IMR-90 (cell line): ENCODE results near the gene NR2F2. TPM values are rescaled to one million over a fixed set of nuclear protein-coding genes. Genes with fewer than 3 reads are reported as not detected.
A peak's percentile ranks its signal among the peaks of the same experiment; 100 is the strongest.

Experiments
- ATAC-seq: fragments of 200-7000 bp; cut with Tn5 transposase; 2 replicates; pipeline ENCODE4 v1.9.1; 2020; ENCODE audit warnings: low read depth, mild to moderate bottlenecking, moderate library complexity
- BruUV-seq: library from RNA; stranded (reverse); fragments of 400-500 nt; replicated peaks from 2 replicates; lab custom pipeline; 2021; lab: Mats Ljungman, UMichigan
- CTCF ChIA-PET: fragments of 300-600 bp; formaldehyde crosslinking; extraction: SDS; loops from one replicate; lab custom pipeline; 2021; ENCODE audit warnings: antibody characterized with exemption; lab: Yijun Ruan, JAX
- POLR2A ChIA-PET: fragments of 300-600 bp; sonication (Branson Sonifier 250); formaldehyde crosslinking; loops from one replicate; lab custom pipeline; 2022; ENCODE audit warnings: antibody characterized with exemption; ENCODE audit not compliant: unreplicated experiment; lab: Charles Lee
- DNase-seq: peaks from one replicate; pipeline ENCODE4 v3.0.0; 2013
- H2AFZ ChIP-seq: replicated peaks from 2 replicates; pipeline ENCODE3; 2013; ENCODE audit warnings: low read length, mild to moderate bottlenecking; ENCODE audit not compliant: poor library complexity
- H2AK5ac ChIP-seq: 2 replicates; pipeline ENCODE4 v1.6.1; 2013; ENCODE audit warnings: low read depth, low read length, inconsistent platforms
- H2AK9ac ChIP-seq: replicated peaks from 2 replicates; pipeline ENCODE3; 2013; ENCODE audit warnings: mild to moderate bottlenecking, low read depth, low read length, moderate library complexity; ENCODE audit not compliant: poor library complexity
- H2BK120ac ChIP-seq: 2 replicates; pipeline ENCODE4 v1.6.1; 2013; ENCODE audit warnings: low read depth, low read length, inconsistent platforms
- H2BK15ac ChIP-seq: 3 replicates; pipeline ENCODE4 v1.6.1; 2013; ENCODE audit warnings: low read depth, low read length, inconsistent platforms
- H2BK20ac ChIP-seq: 2 replicates; pipeline ENCODE4 v1.6.1; 2013; ENCODE audit warnings: low read depth, mild to moderate bottlenecking, inconsistent platforms, low read length, moderate library complexity
- H2BK5ac ChIP-seq: 2 replicates; pipeline ENCODE4 v1.6.1; 2013; ENCODE audit warnings: mild to moderate bottlenecking, low read depth, low read length, inconsistent platforms; ENCODE audit not compliant: poor library complexity, severe bottlenecking
- H3K14ac ChIP-seq: replicated peaks from 2 replicates; pipeline ENCODE4 v1.6.1; 2013; ENCODE audit warnings: low read depth, low read length, inconsistent platforms
- H3K18ac ChIP-seq: 2 replicates; pipeline ENCODE4 v1.6.1; 2013; ENCODE audit warnings: low read depth, low read length, control low read depth
- H3K23ac ChIP-seq: 2 replicates; pipeline ENCODE4 v1.6.1; 2013; ENCODE audit warnings: low read depth, low read length, inconsistent platforms
- H3K27ac ChIP-seq: 2 replicates; pipeline ENCODE4 v1.5.1; 2013; ENCODE audit warnings: mild to moderate bottlenecking, control low read depth, low read length; ENCODE audit not compliant: insufficient read depth
- H3K27me3 ChIP-seq: 2 replicates; pipeline ENCODE4 v1.6.1; 2013; ENCODE audit warnings: low read length; ENCODE audit not compliant: control insufficient read depth, insufficient read depth
- H3K36me3 ChIP-seq: 2 replicates; pipeline ENCODE4 v1.6.1; 2013; ENCODE audit warnings: low read length, mixed read lengths; ENCODE audit not compliant: control insufficient read depth, insufficient read depth
- H3K4ac ChIP-seq: 2 replicates; pipeline ENCODE4 v1.6.1; 2013; ENCODE audit warnings: low read depth, low read length, inconsistent platforms
- H3K4me1 ChIP-seq: 2 replicates; pipeline ENCODE4 v1.6.1; 2013; ENCODE audit warnings: low read length, mixed read lengths; ENCODE audit not compliant: control insufficient read depth, insufficient read depth
- H3K4me2 ChIP-seq: 2 replicates; pipeline ENCODE4 v1.6.1; 2013; ENCODE audit warnings: low read depth, mild to moderate bottlenecking, control low read depth, low read length, moderate library complexity
- H3K4me3 ChIP-seq: 2 replicates; pipeline ENCODE4 v1.5.1; 2013; ENCODE audit warnings: low read depth, mild to moderate bottlenecking, control low read depth, low read length, moderate library complexity; ENCODE audit not compliant: insufficient read depth
- H3K56ac ChIP-seq: 2 replicates; pipeline ENCODE4 v1.6.1; 2013; ENCODE audit warnings: low read length, inconsistent platforms; ENCODE audit not compliant: insufficient read depth; ENCODE audit errors: extremely low read depth
- H3K79me1 ChIP-seq, 2 experiments: 2 replicates each; pipeline ENCODE4 v1.6.1; 2013; ENCODE audit warnings: low read length in 2 of 2, inconsistent platforms in 1 of 2, low read depth in 1 of 2
- H3K9ac ChIP-seq: 2 replicates; pipeline ENCODE4 v1.6.1; 2013; ENCODE audit warnings: low read depth, low read length, control low read depth
- H3K9me1 ChIP-seq: 2 replicates; pipeline ENCODE4 v1.6.1; 2013; ENCODE audit warnings: low read length, inconsistent platforms; ENCODE audit not compliant: insufficient read depth
- H3K9me3 ChIP-seq: 2 replicates; pipeline ENCODE4 v1.6.1; 2013; ENCODE audit warnings: low read length; ENCODE audit not compliant: control insufficient read depth, insufficient read depth
- H4K20me1 ChIP-seq: 2 replicates; pipeline ENCODE4 v1.6.1; 2013; ENCODE audit warnings: low read length, inconsistent platforms; ENCODE audit not compliant: insufficient read depth
- H4K5ac ChIP-seq: 2 replicates; pipeline ENCODE4 v1.6.1; 2013; ENCODE audit warnings: mild to moderate bottlenecking, low read depth, low read length, control low read depth
- H4K8ac ChIP-seq, 2 experiments: 2 replicates each; pipeline ENCODE4 v1.6.1; 2013; ENCODE audit warnings: low read depth in 2 of 2, low read length in 2 of 2, control low read depth in 1 of 2, inconsistent platforms in 1 of 2
- H4K91ac ChIP-seq: 2 replicates; pipeline ENCODE4 v1.6.1; 2013; ENCODE audit warnings: low read depth, low read length, inconsistent platforms; ENCODE audit not compliant: insufficient read depth
- CHD1 ChIP-seq: IDR thresholded peaks from 2 replicates; pipeline ENCODE4 v1.6.1; 2012; ENCODE audit warnings: low read depth, low read length, improper control_type of control experiment
- FOS ChIP-seq: fragments of 150-350 bp; IDR thresholded peaks from 2 replicates; pipeline ENCODE4 v1.6.1; 2016; ENCODE audit warnings: low read depth, low read length
- MAFK ChIP-seq: IDR thresholded peaks from 2 replicates; pipeline ENCODE4 v1.6.1; 2012; ENCODE audit warnings: low read depth, low read length, improper control_type of control experiment
- MAZ ChIP-seq: IDR thresholded peaks from 2 replicates; pipeline ENCODE4 v1.6.1; 2012; ENCODE audit warnings: low read depth, mild to moderate bottlenecking, low read length, improper control_type of control experiment, moderate library complexity, borderline replicate concordance
- WGBS, 2 experiments: methylation state at CpG; one replicate each; pipeline versions ENCODE4 v1.1.5 to v1.1.7; 2013; ENCODE audit warnings: missing lambda C conversion rate in 2 of 2; ENCODE audit not compliant: insufficient read length in 1 of 2; ENCODE audit errors: extremely low coverage in 2 of 2; 5-methylcytosine and 5-hydroxymethylcytosine counted together
- dilution Hi-C: fragments of 300-500 bp; cut with HindIII; formaldehyde crosslinking; loops from one replicate; pipeline ENCODE4 v1.14.3; 2018; ENCODE audit warnings: low sequenced_read_pairs; ENCODE audit not compliant: unreplicated experiment
- in situ Hi-C: fragments of 300-500 bp; cut with MboI; formaldehyde crosslinking; loops from 3 replicates; pipeline ENCODE4 v1.14.3; 2019; ENCODE audit warnings: low sequenced_read_pairs, inconsistent platforms, mixed read lengths
- intact Hi-C: fragments of 100-400 bp; cut with micrococcal nuclease; formaldehyde crosslinking; loops from 2 replicates; pipeline ENCODE4 v1.10.0; 2022
- polyA plus RNA-seq, 3 experiments: library from polyadenylated mRNA; depleted of rRNA; stranded (reverse); fragments of >200 nt; gene quantifications; 2 replicates each; pipeline ENCODE4 v1.2.3, GENCODE V29; 2012; ENCODE audit warnings: low replicate concordance in 1 of 3
- total RNA-seq: library from RNA; depleted of rRNA; stranded (reverse); fragments of >200 nt; gene quantifications from 2 replicates; pipeline ENCODE4 v1.2.3, GENCODE V29; 2012

Gene NR2F2
- total and polyA plus RNA-seq, 2 of the 4 experiments (the other 2 are of a cell fraction), result 20.3 to 161 TPM

- Histone ChIP-seq H3K9me3 (no peaks in the 10 kb centered on the region), H3K79me1 (peaks cover 6 to 24% of the 10 kb centered on the region in 2 experiments)
- no CpG with 5 or more reads among the region's 7 CpGs for WGBS, 2 experiments
Observed at GRCh38 chr15:96328181-96328876, 2.2 kb upstream of the NR2F2 start.

More at GRCh38 chr15:96328181-96328876, 2.2 kb upstream of the NR2F2 start:
- DNase-seq, result no peak
- Histone ChIP-seq H3K9me1 (no peaks in the 10 kb centered on the region), H3K36me3 (peaks cover 14% of the 10 kb centered on the region), H4K5ac (peak overlapping the region; percentile 27; the same call in 1 of the 2 replicates), H3K18ac (peak overlapping the region; percentile 37), H3K14ac (peak overlapping the region; percentile 89), H3K9ac (peak overlapping the region; percentile 45; the same call in 1 of the 2 replicates), H3K4me1 (peaks cover 9% of the 10 kb centered on the region), H3K4me3 (peak overlapping the region; percentile 20; the same call in 1 of the 2 replicates), H2BK20ac (peak overlapping the region; percentile 13; the same call in 1 of the 2 replicates), H2AK9ac (no peak overlapping the region), H3K27ac (peak overlapping the region; percentile 58; the same call in 1 of the 2 replicates), H2BK5ac (peak overlapping the region; percentile 94), H4K91ac (peak overlapping the region; percentile 41; the same call in 1 of the 2 replicates), H3K27me3 (no peaks in the 10 kb centered on the region), H3K56ac (peak overlapping the region; percentile 46; the same call in 1 of the 2 replicates), H3K23ac (peak overlapping the region; percentile 87), H4K20me1 (peaks cover 7% of the 10 kb centered on the region), H2AFZ (no peak overlapping the region), H3K4me2 (peak overlapping the region; percentile 99), H2BK15ac (0 out of 3 replicates have a peak overlapping the region, but pooled peaks have one; percentile 2), H2BK120ac (peak overlapping the region; percentile 76), H3K4ac (peak overlapping the region; percentile 73; the same call in 1 of the 2 replicates), H4K8ac (peak overlapping the region; percentile 36 to 66), H2AK5ac (no peak overlapping the region)
- ATAC-seq, result no peak
- ChIA-PET CTCF (interaction anchor here (0.6 to 2.5 kb wide), 7 partner anchors 8 to 1051 kb away, joined by 3 to 11 read pairs (median 5); no protein-coding TSS in a partner anchor), POLR2A (interaction anchor here (0.6 to 1.7 kb wide), 3 partner anchors 8 to 75 kb away, joined by 3 to 8 read pairs (median 5); no protein-coding TSS in a partner anchor)
- intact Hi-C loops (loop anchor here (5.0 to 10.0 kb wide), 8 partner anchors 146 to 921 kb away; no protein-coding TSS in a partner anchor), dilution Hi-C loops (no loop called here), in situ Hi-C loops (loop anchor here (5.0 to 25.0 kb wide), 2 partner anchors 766 to 1071 kb away; no protein-coding TSS in a partner anchor)
- 0 out of 2 replicates have a peak, but pooled peaks have one; percentile 17 for TF ChIP-seq MAFK
- TF ChIP-seq FOS, result no peak
- TF ChIP-seq CHD1, result no peak
- TF ChIP-seq MAZ, result no peak
- BruUV-seq, result no TSS peak
